DMS114 treated with DMSO at 0.1 percent for 48 hours (cell line): Measurements from ENCODE around the gene CELF4.

ENCODE experiments used
- DNase-seq: peaks from one replicate; lab custom pipeline; 2025; ENCODE audit not compliant: unreplicated experiment; lab: John Stamatoyannopoulos, UW

The CELF4 gene

GRCh38 chr18:37527395-37527794, 38.2 kb downstream of the CELF4 start:
- DNase-seq: no peak

GRCh38 chr18:37525262-37525585, 40.4 kb downstream of the CELF4 start:
- no peak for DNase-seq

GRCh38 chr18:37524498-37525261, 40.9 kb downstream of the CELF4 start:
- no peak for DNase-seq

- DNase-seq: no peak
These were observed 41.5 kb downstream of the CELF4 start for GRCh38 chr18:37524139-37524497.

GRCh38 chr18:37521510-37522465, 43.8 kb downstream of the CELF4 start:
- no peak for DNase-seq

GRCh38 chr18:37520508-37520907, 45.1 kb downstream of the CELF4 start:
- no peak for DNase-seq

- DNase-seq: no peak
These were observed 46.0 kb downstream of the CELF4 start for GRCh38 chr18:37519510-37520135.

GRCh38 chr18:37516361-37516853, 49.2 kb downstream of the CELF4 start:
- no peak for DNase-seq

GRCh38 chr18:37514953-37515352, 50.6 kb downstream of the CELF4 start:
- DNase-seq: no peak

- no peak for DNase-seq
These were observed 53.2 kb downstream of the CELF4 start for GRCh38 chr18:37512400-37512799.

GRCh38 chr18:37511721-37512298, 53.8 kb downstream of the CELF4 start:
- DNase-seq: no peak

- DNase-seq: no peak
These were observed 56.0 kb downstream of the CELF4 start for GRCh38 chr18:37509600-37509999.

GRCh38 chr18:37508207-37508606, 57.4 kb downstream of the CELF4 start:
- no peak for DNase-seq

- DNase-seq: no peak
These were observed 58.4 kb downstream of the CELF4 start for GRCh38 chr18:37507239-37507638.

- DNase-seq: no peak
These were observed 59.6 kb downstream of the CELF4 start for GRCh38 chr18:37506001-37506400.

- DNase-seq: no peak
These were observed 60.3 kb downstream of the CELF4 start for GRCh38 chr18:37505321-37505720.

GRCh38 chr18:37502601-37503000, 63.0 kb downstream of the CELF4 start:
- no peak for DNase-seq

- DNase-seq: no peak
These were observed 63.6 kb downstream of the CELF4 start for GRCh38 chr18:37502036-37502435.

- no peak for DNase-seq
These were observed 64.5 kb downstream of the CELF4 start for GRCh38 chr18:37501136-37501535.

- no peak for DNase-seq
These were observed 65.7 kb downstream of the CELF4 start for GRCh38 chr18:37499913-37500312.

- DNase-seq: no peak
These were observed 66.6 kb downstream of the CELF4 start for GRCh38 chr18:37499044-37499443.
